ENCODE measurements around the gene SLITRK5.

GRCh38 chr13:87661471-87661870, 9.7 kb upstream of the SLITRK5 start:
- TF ChIP-seq, protein P1, sequence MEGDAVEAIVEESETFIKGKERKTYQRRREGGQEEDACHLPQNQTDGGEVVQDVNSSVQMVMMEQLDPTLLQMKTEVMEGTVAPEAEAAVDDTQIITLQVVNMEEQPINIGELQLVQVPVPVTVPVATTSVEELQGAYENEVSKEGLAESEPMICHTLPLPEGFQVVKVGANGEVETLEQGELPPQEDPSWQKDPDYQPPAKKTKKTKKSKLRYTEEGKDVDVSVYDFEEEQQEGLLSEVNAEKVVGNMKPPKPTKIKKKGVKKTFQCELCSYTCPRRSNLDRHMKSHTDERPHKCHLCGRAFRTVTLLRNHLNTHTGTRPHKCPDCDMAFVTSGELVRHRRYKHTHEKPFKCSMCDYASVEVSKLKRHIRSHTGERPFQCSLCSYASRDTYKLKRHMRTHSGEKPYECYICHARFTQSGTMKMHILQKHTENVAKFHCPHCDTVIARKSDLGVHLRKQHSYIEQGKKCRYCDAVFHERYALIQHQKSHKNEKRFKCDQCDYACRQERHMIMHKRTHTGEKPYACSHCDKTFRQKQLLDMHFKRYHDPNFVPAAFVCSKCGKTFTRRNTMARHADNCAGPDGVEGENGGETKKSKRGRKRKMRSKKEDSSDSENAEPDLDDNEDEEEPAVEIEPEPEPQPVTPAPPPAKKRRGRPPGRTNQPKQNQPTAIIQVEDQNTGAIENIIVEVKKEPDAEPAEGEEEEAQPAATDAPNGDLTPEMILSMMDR (IDR thresholded peaks at IDR 0.05; ENCODE audit: insufficient read depth, low read length, poor library complexity, severe bottlenecking) = no peak
- no peak for TF ChIP-seq EZH2phosphoT487 (conservative IDR thresholded peaks at IDR 0.05; ENCODE audit: low read length)

Data from SU-DHL-6 (cell line).